Karpas-422 (cell line): ENCODE results near the gene BAHCC1. TPM values are rescaled to one million over a fixed set of nuclear protein-coding genes. Genes with fewer than 3 reads are reported as not detected.

Source experiments
- DNase-seq: peaks from one replicate; pipeline ENCODE4 v3.0.0-alpha.2; 2015
- H2AFZ ChIP-seq: fragments of 200-600 bp; sonication (generic); 2 replicates; pipeline ENCODE4 v1.6.1; 2014; ENCODE audit warnings: antibody characterized with exemption, low read length, mixed read lengths
- H3K27ac ChIP-seq: fragments of 200-600 bp; sonication (generic); 2 replicates; pipeline ENCODE4 v1.5.1; 2014; ENCODE audit warnings: mild to moderate bottlenecking, low read length, moderate library complexity
- H3K27me3 ChIP-seq: fragments of 200-600 bp; sonication (generic); 2 replicates; pipeline ENCODE4 v1.6.1; 2014; ENCODE audit warnings: low read length, mixed read lengths
- H3K36me3 ChIP-seq: fragments of 200-600 bp; sonication (generic); 2 replicates; pipeline ENCODE4 v1.6.1; 2014; ENCODE audit warnings: low read length, mixed read lengths; ENCODE audit not compliant: insufficient read depth
- H3K4me1 ChIP-seq: fragments of 200-600 bp; sonication (generic); 2 replicates; pipeline ENCODE4 v1.6.1; 2014; ENCODE audit warnings: mild to moderate bottlenecking, low read length, mixed read lengths
- H3K4me2 ChIP-seq: fragments of 200-600 bp; sonication (generic); 2 replicates; pipeline ENCODE4 v1.6.1; 2014; ENCODE audit warnings: low read length, low read depth, mild to moderate bottlenecking; ENCODE audit not compliant: poor library complexity, severe bottlenecking
- H3K4me3 ChIP-seq: fragments of 200-600 bp; sonication (generic); 2 replicates; pipeline ENCODE4 v1.5.1; 2014; ENCODE audit warnings: mild to moderate bottlenecking, antibody characterized with exemption, low read length, mixed read lengths
- H3K79me2 ChIP-seq: fragments of 200-600 bp; sonication (generic); 2 replicates; pipeline ENCODE4 v1.6.1; 2014; ENCODE audit warnings: mild to moderate bottlenecking, low read length, mixed read lengths
- H3K9ac ChIP-seq: fragments of 200-600 bp; sonication (generic); 2 replicates; pipeline ENCODE4 v1.6.0; 2014; ENCODE audit warnings: low read length
- H3K9me2 ChIP-seq: fragments of 200-600 bp; sonication (generic), shearing (Covaris generic); replicated peaks from 2 replicates; pipeline ENCODE4 v1.6.0; 2014; ENCODE audit warnings: mild to moderate bottlenecking, low read length, moderate library complexity; ENCODE audit not compliant: insufficient read depth
- H3K9me3 ChIP-seq: fragments of 300-700, 200-600 bp; sonication (generic); 2 replicates; pipeline ENCODE4 v1.6.1; 2014; ENCODE audit warnings: low read length, mixed read lengths
- H4K20me1 ChIP-seq: fragments of 200-600 bp; sonication (generic); 2 replicates; pipeline ENCODE4 v1.6.1; 2014; ENCODE audit warnings: mild to moderate bottlenecking, antibody characterized with exemption, low read length, low read depth; ENCODE audit not compliant: insufficient read depth
- total RNA-seq: library from RNA; depleted of rRNA; stranded (reverse); fragments of >200 nt; shearing (Covaris generic); gene quantifications from 2 replicates; pipeline ENCODE4 v1.2.3, GENCODE V29; 2014; ENCODE audit warnings: low replicate concordance

The BAHCC1 gene
- total RNA-seq, 1 experiment from 2014 or later = not detected

DNA sequence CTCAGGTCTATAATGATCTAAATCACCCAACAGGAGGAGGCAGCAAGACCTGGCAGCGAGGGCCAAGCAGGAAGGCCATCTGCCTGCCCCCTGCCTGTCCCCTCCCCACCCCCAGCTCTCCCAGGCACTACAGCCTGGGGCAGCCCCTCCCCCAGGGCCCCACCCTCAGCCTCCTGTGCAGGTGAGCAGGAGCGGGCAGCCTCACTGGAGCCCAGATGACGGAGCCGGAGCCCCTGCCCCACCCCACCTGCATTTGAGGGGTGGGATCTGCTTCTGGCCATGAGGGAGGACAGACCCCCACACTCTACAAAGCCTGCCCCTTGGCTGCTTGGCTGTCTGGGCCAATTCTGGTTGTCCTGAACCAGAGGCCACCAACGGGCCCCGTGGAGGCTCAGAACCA is 12.4 kb upstream of the BAHCC1 start:
- no peak overlapping the region for H3K4me2 ChIP-seq
- no peak overlapping the region for H3K4me3 ChIP-seq
- no peaks in the 10 kb centered on the region for H3K9me3 ChIP-seq
- no peaks in the 10 kb centered on the region for H3K79me2 ChIP-seq
- H3K9me2 ChIP-seq = no peaks in the 10 kb centered on the region
- no peaks in the 10 kb centered on the region for H3K27me3 ChIP-seq
- H2AFZ ChIP-seq = no peak overlapping the region
- H3K27ac ChIP-seq = no peak overlapping the region
- H4K20me1 ChIP-seq = no peaks in the 10 kb centered on the region
- no peaks in the 10 kb centered on the region for H3K4me1 ChIP-seq
- no peak for DNase-seq
- H3K36me3 ChIP-seq = no peaks in the 10 kb centered on the region
- H3K9ac ChIP-seq = no peak overlapping the region

- H3K27me3 ChIP-seq = no peaks in the 10 kb centered on the region
- H3K36me3 ChIP-seq = no peaks in the 10 kb centered on the region
- no peak overlapping the region for H3K4me3 ChIP-seq
- no peak overlapping the region for H3K27ac ChIP-seq
- H3K9me2 ChIP-seq = no peaks in the 10 kb centered on the region
- no peak overlapping the region for H3K9ac ChIP-seq
- no peaks in the 10 kb centered on the region for H3K79me2 ChIP-seq
- H2AFZ ChIP-seq = no peak overlapping the region
- no peaks in the 10 kb centered on the region for H3K4me1 ChIP-seq
- no peak overlapping the region for H3K4me2 ChIP-seq
- H4K20me1 ChIP-seq = no peaks in the 10 kb centered on the region
- DNase-seq = peak; percentile 34
- H3K9me3 ChIP-seq = no peaks in the 10 kb centered on the region
These were observed 11.5 kb upstream of the BAHCC1 start for GRCh38 chr17:81383504-81384421.

- H3K36me3 ChIP-seq = no peaks in the 10 kb centered on the region
- H3K79me2 ChIP-seq = no peaks in the 10 kb centered on the region
- DNase-seq = no peak
- no peaks in the 10 kb centered on the region for H3K4me1 ChIP-seq
- H4K20me1 ChIP-seq = no peaks in the 10 kb centered on the region
- H3K4me2 ChIP-seq = no peak overlapping the region
- no peaks in the 10 kb centered on the region for H3K9me3 ChIP-seq
- H3K9ac ChIP-seq = no peak overlapping the region
- no peaks in the 10 kb centered on the region for H3K9me2 ChIP-seq
- no peak overlapping the region for H3K4me3 ChIP-seq
- H3K27me3 ChIP-seq = no peaks in the 10 kb centered on the region
- no peak overlapping the region for H3K27ac ChIP-seq
- H2AFZ ChIP-seq = no peak overlapping the region
These were observed 10.3 kb upstream of the BAHCC1 start for GRCh38 chr17:81384929-81385319.

GRCh38 chr17:81385320-81386111 is 9.7 kb upstream of the BAHCC1 start:
- H3K4me2 ChIP-seq = no peak overlapping the region
- H3K9me2 ChIP-seq = no peaks in the 10 kb centered on the region
- H2AFZ ChIP-seq = no peak overlapping the region
- H3K9ac ChIP-seq = no peak overlapping the region
- H3K4me1 ChIP-seq = no peaks in the 10 kb centered on the region
- no peaks in the 10 kb centered on the region for H3K36me3 ChIP-seq
- DNase-seq = no peak
- no peaks in the 10 kb centered on the region for H4K20me1 ChIP-seq
- no peak overlapping the region for H3K27ac ChIP-seq
- H3K79me2 ChIP-seq = no peaks in the 10 kb centered on the region
- H3K27me3 ChIP-seq = no peaks in the 10 kb centered on the region
- no peaks in the 10 kb centered on the region for H3K9me3 ChIP-seq
- H3K4me3 ChIP-seq = no peak overlapping the region

- Histone ChIP-seq H3K9ac (no peak overlapping the region), H3K9me2 (no peaks in the 10 kb centered on the region), H3K4me2 (no peak overlapping the region), H3K79me2 (no peaks in the 10 kb centered on the region), H3K9me3 (no peaks in the 10 kb centered on the region), H3K4me3 (no peak overlapping the region), H4K20me1 (no peaks in the 10 kb centered on the region), H3K27ac (no peak overlapping the region), H3K36me3 (no peaks in the 10 kb centered on the region), H3K4me1 (no peaks in the 10 kb centered on the region), H3K27me3 (no peaks in the 10 kb centered on the region), H2AFZ (no peak overlapping the region)
- no peak for DNase-seq
These were observed 9.1 kb upstream of the BAHCC1 start for GRCh38 chr17:81386141-81386645.

DNA sequence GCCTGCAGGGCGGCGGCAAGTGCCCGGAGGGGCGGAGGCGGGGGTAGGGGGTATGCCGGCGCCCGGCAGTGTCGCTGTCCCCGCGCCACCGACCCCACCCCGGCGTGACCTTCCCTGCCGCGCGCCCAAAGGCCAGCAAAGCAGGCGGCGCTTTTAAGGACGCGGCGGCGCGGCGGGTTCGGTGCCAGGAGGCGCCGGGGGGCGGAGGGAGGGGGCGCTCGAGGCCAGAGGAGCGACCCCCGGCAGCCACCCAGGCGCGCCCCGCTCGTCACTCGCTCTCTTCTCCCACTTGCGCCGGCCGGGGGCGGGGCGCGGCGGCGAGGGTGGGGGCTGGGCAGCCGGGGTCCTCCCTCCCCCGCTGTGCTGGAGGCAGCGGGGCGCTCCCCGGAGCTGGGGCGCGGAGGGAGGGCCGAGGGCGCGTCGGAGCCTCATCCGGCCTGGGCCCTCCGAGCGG is 8.6 kb upstream of the BAHCC1 start:
- H2AFZ ChIP-seq = no peak overlapping the region
- H3K4me3 ChIP-seq = no peak overlapping the region

GRCh38 chr17:81387100-81388090 is 7.9 kb upstream of the BAHCC1 start:
- H2AFZ ChIP-seq = no peak overlapping the region
- H3K27me3 ChIP-seq = no peaks in the 10 kb centered on the region
- no peaks in the 10 kb centered on the region for H3K36me3 ChIP-seq
- no peak for DNase-seq
- no peak overlapping the region for H3K4me3 ChIP-seq
- H3K9me2 ChIP-seq = no peaks in the 10 kb centered on the region
- no peak overlapping the region for H3K9ac ChIP-seq
- no peaks in the 10 kb centered on the region for H4K20me1 ChIP-seq
- no peaks in the 10 kb centered on the region for H3K4me1 ChIP-seq
- H3K27ac ChIP-seq = no peak overlapping the region
- no peaks in the 10 kb centered on the region for H3K9me3 ChIP-seq
- no peaks in the 10 kb centered on the region for H3K79me2 ChIP-seq
- no peak overlapping the region for H3K4me2 ChIP-seq

More for the DNA sequence above, 8.6 kb upstream of the BAHCC1 start:
- Histone ChIP-seq H3K9ac (no peak overlapping the region), H3K79me2 (no peaks in the 10 kb centered on the region), H3K27ac (no peak overlapping the region), H3K4me1 (no peaks in the 10 kb centered on the region), H3K9me2 (no peaks in the 10 kb centered on the region), H3K27me3 (no peaks in the 10 kb centered on the region), H3K4me2 (no peak overlapping the region), H4K20me1 (no peaks in the 10 kb centered on the region), H3K36me3 (no peaks in the 10 kb centered on the region), H3K9me3 (no peaks in the 10 kb centered on the region)
- no peak for DNase-seq
